HG03469 (cell line): ENCODE measurements around the gene LBH.

Experiments used
- ATAC-seq: cut with Tn5 transposase; IDR thresholded peaks from one replicate; pipeline ENCODE4 v1.9.1; 2021; ENCODE audit warnings: mild to moderate bottlenecking, moderate library complexity, moderate number of reproducible peaks; ENCODE audit not compliant: unreplicated experiment

LBH gene

GRCh38 chr2:30234180-30234971 is 3.0 kb downstream of the LBH start:
- ATAC-seq, result no peak

DNA sequence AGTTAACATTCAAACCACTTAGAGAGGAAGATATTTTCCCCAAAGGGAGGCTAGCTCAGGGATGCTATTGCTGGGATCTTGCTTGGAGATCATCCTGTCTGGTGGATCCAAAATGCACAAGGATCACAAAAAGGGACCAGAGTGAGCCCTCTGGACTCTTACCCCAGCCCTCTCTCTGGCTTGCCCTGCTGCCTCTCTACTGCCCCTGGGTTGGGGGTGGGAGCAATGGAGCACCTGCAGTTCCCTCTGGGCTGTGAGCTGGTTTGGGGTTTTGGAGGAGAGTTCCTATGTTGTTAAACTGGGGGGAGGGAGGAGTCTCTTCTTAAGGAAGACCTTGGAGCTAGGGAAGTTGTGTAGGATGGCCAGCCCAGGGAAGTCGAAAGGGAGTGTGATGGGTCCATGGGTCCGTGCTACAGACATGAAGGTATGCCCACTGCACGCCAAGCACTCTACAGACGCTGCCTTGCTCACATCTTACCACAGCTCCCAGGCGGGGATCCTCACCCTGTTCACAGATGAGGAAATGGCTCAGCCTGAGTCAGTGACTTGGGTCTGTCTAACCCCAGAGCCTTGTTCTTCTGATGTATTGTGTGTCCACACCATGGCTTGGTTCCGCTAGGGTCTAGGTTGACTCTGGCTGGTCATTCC is 3.8 kb downstream of the LBH start:
- ATAC-seq, result no peak

DNA sequence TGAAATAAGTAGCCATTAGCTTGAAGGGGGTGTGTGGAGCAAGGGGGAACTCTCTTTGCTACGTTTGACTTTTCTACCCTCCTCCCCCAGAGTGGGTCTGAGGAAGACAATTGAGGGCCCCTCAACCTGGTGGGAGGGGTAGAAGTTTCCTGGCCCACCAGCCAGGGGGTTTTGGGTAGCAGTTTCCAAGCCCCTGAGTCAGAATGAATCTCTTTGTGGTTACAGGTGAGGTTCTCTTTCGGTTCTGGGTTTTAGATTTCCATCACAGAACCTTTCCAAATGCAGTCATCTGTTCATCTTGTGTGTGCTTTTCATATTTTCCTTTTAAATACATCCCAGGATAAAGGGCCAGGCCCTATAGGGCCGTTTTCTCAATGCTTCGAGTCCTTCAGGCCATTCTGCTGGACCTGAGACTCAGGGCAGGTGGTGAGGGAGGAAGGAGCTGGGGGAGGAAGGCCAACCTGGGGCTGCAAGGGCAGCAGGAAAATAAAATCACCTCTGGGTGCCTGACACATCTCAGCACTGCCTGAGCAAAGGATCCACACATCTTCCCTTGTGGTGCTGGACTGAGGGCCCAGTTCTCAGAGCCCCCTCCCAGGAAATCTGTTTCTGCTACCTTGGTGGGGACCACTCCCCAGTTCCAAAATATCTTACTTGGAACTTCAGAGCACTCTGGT is 4.7 kb downstream of the LBH start:
- no peak for ATAC-seq

GRCh38 chr2:30236591-30237238 is 5.4 kb downstream of the LBH start:
- no peak for ATAC-seq

DNA sequence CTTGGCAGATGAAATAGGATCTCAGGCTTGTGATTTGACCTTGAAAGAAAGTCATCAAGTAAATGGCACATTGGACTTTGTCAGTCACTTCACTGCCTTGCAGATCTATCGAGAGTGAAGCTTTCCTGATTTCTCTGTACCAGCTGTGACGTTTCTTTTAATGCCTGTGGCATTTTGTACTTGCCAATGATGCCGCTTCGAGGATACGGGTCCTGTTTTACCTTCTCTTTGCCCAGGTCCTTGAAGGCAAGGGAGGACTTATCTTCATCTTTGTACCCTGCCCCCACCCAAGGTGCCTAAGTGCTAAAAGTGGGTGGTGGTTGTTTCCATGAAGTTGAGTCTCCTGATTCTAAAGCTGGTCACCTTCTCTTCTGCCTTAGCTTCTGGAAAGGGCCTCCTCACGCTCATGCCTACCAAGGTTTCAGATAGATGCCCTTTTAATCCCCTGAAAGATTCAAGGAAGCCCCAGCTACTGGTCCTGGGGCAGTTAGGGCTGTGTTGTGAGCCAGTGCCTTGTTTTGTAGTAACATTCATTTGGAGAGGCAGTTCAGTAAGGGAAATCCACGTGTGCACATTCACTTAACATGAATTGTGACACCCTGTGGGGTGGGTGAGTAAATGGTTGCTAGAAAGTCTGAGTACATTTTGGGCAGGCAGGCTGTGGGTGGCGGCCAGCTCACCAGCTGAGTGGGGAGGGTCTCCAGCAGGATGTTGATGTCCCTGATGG is 6.1 kb downstream of the LBH start:
- no peak for ATAC-seq

DNA sequence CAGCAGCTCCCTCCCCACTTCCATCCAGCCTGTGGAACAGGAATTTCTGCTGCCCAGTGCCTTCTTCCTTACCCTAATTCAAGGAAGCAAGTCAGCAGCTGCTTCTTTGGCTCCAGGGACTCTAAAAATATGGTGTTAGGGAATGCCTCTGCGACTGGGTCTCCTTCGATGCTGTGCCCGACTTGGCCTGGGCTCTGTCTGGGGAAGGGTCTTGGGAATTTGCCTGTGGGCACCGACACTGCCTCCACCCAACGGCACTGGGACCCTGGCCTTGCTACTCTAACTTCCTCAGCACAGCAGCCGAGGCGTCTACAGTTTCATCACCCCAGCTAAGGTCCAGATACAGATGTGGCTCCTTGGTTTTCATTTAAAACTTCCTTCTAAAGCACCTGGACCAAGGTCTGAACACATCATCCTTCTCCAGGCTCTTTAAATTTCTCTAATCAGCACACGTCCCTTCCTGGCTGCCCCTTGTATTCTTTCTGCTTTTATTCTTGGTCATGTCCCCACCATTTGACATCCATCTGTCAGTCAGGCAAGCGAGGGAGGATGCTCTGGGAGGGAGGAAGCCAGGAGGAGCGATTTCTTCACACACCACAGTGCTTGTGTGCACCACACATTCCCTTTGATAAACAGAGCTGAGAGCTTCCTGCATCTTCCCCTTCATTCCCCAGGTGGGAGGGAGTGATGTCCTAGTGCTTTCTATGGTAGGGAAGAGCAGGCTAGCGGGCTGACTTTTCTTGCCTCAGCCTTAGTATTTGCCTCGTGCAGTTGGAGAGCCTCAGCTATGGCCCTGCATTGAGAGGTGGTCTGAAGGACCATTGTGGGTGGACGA is 6.8 kb downstream of the LBH start:
- ATAC-seq, result no peak

DNA sequence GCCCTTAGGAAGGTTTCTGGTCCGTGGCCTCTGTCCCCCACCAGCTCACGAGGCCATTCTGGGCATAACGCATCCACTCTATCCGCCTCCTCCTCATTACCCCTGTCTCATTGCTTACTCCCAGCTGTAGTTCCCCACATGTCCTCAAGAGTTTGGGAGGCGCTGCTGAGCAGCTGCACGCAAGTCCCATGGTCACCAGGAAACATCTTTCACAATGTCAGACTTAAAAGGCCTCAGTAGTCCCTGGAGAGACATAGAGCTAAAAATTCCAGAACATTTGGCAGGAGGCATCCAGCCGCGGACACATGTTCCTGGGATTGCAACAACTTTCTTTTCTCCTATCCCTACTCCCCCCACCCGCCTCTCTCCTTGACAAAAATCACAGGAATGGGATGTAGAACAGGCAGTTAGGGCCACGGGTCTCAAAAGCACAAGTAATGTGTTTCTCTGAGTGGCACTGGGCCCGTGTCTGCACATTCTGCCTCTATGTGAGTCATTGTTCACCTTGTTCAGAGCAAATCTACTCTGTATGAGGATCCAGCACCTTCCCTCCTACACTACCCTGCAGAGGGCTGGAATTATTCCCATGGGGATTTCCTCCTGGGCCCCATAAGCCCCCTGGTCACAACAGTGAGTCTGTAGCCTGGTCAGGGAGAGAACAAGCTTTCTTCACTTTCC is 8.1 kb downstream of the LBH start:
- no peak for ATAC-seq

- ATAC-seq, result no peak
These were observed 8.8 kb downstream of the LBH start for GRCh38 chr2:30239986-30240752.

- ATAC-seq, result no peak
These were observed 11.9 kb downstream of the LBH start for GRCh38 chr2:30243231-30243630.

DNA sequence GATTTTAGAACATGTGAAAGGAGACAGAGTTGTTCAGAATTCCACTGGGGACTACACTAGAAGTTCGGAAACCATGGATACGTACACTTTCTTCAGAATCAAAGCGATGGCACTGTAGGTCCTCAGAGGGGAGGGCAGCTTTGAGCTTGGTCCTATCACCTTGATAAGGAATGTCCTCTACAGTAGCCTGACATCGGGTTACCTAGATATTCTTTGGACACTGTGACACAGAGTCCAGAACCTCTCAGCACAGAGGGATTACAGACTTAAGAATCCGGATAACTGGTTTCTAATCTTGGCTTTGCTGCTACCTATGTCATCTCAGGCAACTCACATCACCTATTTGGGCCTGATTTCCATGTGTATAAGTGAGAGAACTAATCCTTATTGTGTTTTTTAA is 14.0 kb downstream of the LBH start:
- no peak for ATAC-seq

GRCh38 chr2:30248791-30249190 is 17.5 kb downstream of the LBH start:
- no peak for ATAC-seq

DNA sequence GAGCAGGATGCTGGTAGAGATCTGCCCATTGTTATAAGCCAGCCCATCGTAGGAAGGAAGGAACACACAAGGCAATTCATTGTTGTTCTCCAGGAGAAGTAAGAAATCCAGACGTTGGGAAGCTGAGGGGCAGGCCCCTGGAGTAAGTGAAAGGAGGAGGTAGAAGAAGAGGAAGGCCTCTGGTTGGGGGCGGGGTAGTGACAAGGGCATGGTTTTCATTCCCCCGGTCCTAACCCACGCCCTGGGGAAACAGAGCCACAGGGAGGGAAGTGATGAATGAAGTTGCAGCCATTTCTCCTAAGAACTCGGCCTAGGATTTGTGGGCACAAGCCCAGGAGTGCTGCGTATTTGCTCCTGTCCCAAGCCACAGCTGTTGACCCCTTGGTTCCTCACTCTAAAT is 18.0 kb downstream of the LBH start:
- no peak for ATAC-seq

- ATAC-seq, result no peak
These were observed 19.1 kb downstream of the LBH start for GRCh38 chr2:30250421-30250820.

- no peak for ATAC-seq
These were observed 21.7 kb downstream of the LBH start for GRCh38 chr2:30252723-30253701.

GRCh38 chr2:30253873-30254684 is 22.7 kb downstream of the LBH start:
- ATAC-seq, result no peak

GRCh38 chr2:30254685-30255001 is 23.3 kb downstream of the LBH start:
- ATAC-seq, result no peak

GRCh38 chr2:30255026-30255425 is 23.7 kb downstream of the LBH start:
- no peak for ATAC-seq
